Kidney (tissue), 14 donors: ENCODE measurements around the gene CST6. TPM values are rescaled to one million over a fixed set of nuclear protein-coding genes. Genes with fewer than 3 reads are reported as not detected.
"Not testable (repeated sequence)": the region's sequence is repeated elsewhere in the genome, so short reads cannot be mapped to it uniquely, and the experiment has no call there.

Source experiments
- DNase-seq, 5 donors: peaks; one replicate each; pipeline ENCODE4 v3.0.0-alpha.2; 2013 to 2020
- FAIRE-seq: peaks from 2 replicates; lab custom pipeline; 2012; peaks lifted over from hg19 to GRCh38; lab: Jason Lieb, UNC
- H3K27ac ChIP-seq, 2 donors: one replicate each; pipeline ENCODE4 v1.7.0; 2013; ENCODE audit warnings: low read depth in 2 of 2, low read length in 2 of 2, inconsistent platforms in 1 of 2
- H3K27me3 ChIP-seq: one replicate; pipeline ENCODE4 v1.7.1; 2013; ENCODE audit warnings: low read length, inconsistent platforms; ENCODE audit not compliant: control insufficient read depth, insufficient read depth
- H3K36me3 ChIP-seq, 3 donors: one replicate each; pipeline versions ENCODE4 v1.7.0 to v1.7.1; 2013; ENCODE audit warnings: low read length in 3 of 3, control low read depth in 1 of 3, inconsistent platforms in 1 of 3; ENCODE audit not compliant: insufficient read depth in 3 of 3, control insufficient read depth in 2 of 3
- H3K4me1 ChIP-seq, 3 donors: one replicate each; pipeline versions ENCODE4 v1.7.0 to v1.7.1; 2013; ENCODE audit warnings: low read length in 3 of 3, inconsistent platforms in 1 of 3, low read depth in 1 of 3; ENCODE audit not compliant: control insufficient read depth in 2 of 3, insufficient read depth in 2 of 3
- H3K4me3 ChIP-seq, 3 donors: one replicate each; pipeline versions ENCODE4 v1.7.0 to v1.8.1; 2013; ENCODE audit warnings: low read length in 3 of 3, control low read depth in 1 of 3, inconsistent platforms in 1 of 3
- H3K9ac ChIP-seq, 3 donors: one replicate each; pipeline versions ENCODE4 v1.7.0 to v1.7.1; 2013; ENCODE audit warnings: low read length in 3 of 3, control low read depth in 1 of 3, inconsistent platforms in 1 of 3
- H3K9me3 ChIP-seq, 3 donors: one replicate each; pipeline versions ENCODE4 v1.7.0 to v1.7.1; 2013; ENCODE audit warnings: low read length in 3 of 3, control low read depth in 1 of 3, inconsistent platforms in 1 of 3; ENCODE audit not compliant: control insufficient read depth in 2 of 3, insufficient read depth in 1 of 3
- CTCF ChIP-seq: IDR thresholded peaks from 3 replicates; pipeline ENCODE4 v1.5.1; 2012; ENCODE audit warnings: mild to moderate bottlenecking, moderate library complexity, borderline replicate concordance; ENCODE audit not compliant: insufficient read depth; ENCODE audit errors: extremely low read depth
- intact Hi-C: fragments of 100-400 bp; cut with DNase I; formaldehyde crosslinking; loops from one replicate; pipeline ENCODE4 v1.11.1; 2022
- polyA plus RNA-seq: library from polyadenylated mRNA; stranded (reverse); fragments of 350-450 nt; fragmentation: Illumina TruSeq; extraction: RNeasy Lipid Tissue Mini Kit (QIAGEN cat#74804); gene quantifications from one replicate; pipeline ENCODE4 v1.2.3, GENCODE V29; 2014; ENCODE audit warnings: low read depth, low replicate concordance; ENCODE audit not compliant: insufficient read depth
- total RNA-seq: library from RNA; stranded (reverse); fragmentation: NEBNext Ultra II Directional; extraction: Animal tissue kit (Norgen Biotek cat#: 25700); gene quantifications from one replicate; pipeline ENCODE4 v1.2.1, GENCODE V29; 2021
- donor health status: control.
- donor health status: control.
- donor health status: control.
- donor health status: control.
- donor health status: control.
- donor health status: DM: yes; HTN: yes; CAD: no.
- donor health status: Normal renal cell carcinoma (clear cell type).

The CST6 gene
- total and polyA plus RNA-seq, 2 donors from 2014 or later, result 1.2 to 5.9 TPM

GRCh38 chr11:66007201-66007634 lies 4.6 kb upstream of the CST6 start:
- Histone ChIP-seq H3K4me3 (no peak overlapping the region), H3K9me3 (no peaks in the 10 kb centered on the region), H3K36me3 (peaks cover 0 to 7% (median 3%) of the 10 kb centered on the region in 3 donors), H3K27me3 (peaks cover 7% of the 10 kb centered on the region), H3K9ac (no peak overlapping the region), H3K4me1 (peaks cover 0 to 6% (median 0%) of the 10 kb centered on the region in 3 donors), H3K27ac (no peak overlapping the region)
- no peak for TF ChIP-seq CTCF
- FAIRE-seq (no peak), DNase-seq (no peak)
- intact Hi-C loops, result no loop called here

GRCh38 chr11:66008095-66008467 lies 3.7 kb upstream of the CST6 start:
- intact Hi-C loops, result no loop called here
- no peak overlapping the region for H3K4me3 ChIP-seq
- TF ChIP-seq CTCF, result no peak
- H3K4me1 ChIP-seq, result peaks cover 0 to 5% (median 0%) of the 10 kb centered on the region in 3 donors
- H3K9ac ChIP-seq, result no peak overlapping the region
- DNase-seq (no peak), FAIRE-seq (no peak)
- peaks cover 0 to 7% (median 3%) of the 10 kb centered on the region in 3 donors for H3K36me3 ChIP-seq
- H3K9me3 ChIP-seq, result no peaks in the 10 kb centered on the region
- no peak overlapping the region for H3K27ac ChIP-seq
- H3K27me3 ChIP-seq, result peaks cover 9% of the 10 kb centered on the region

GRCh38 chr11:66008468-66009101 lies 3.2 kb upstream of the CST6 start:
- H3K36me3 ChIP-seq, result peaks cover 0 to 7% (median 3%) of the 10 kb centered on the region in 3 donors
- FAIRE-seq (no peak), DNase-seq (peak in 3 of 5 donors; percentile 28 to 62 (median 47))
- H3K27me3 ChIP-seq, result peaks cover 9% of the 10 kb centered on the region
- intact Hi-C loops, result no loop called here
- TF ChIP-seq CTCF, result no peak
- H3K27ac ChIP-seq, result no peak overlapping the region
- peaks cover 0 to under 1% (median 0%) of the 10 kb centered on the region in 3 donors for H3K4me1 ChIP-seq
- no peak overlapping the region for H3K4me3 ChIP-seq
- no peak overlapping the region for H3K9ac ChIP-seq
- H3K9me3 ChIP-seq, result no peaks in the 10 kb centered on the region

GRCh38 chr11:66010036-66010435 lies 1.8 kb upstream of the CST6 start:
- DNase-seq, FAIRE-seq, H3K4me3 ChIP-seq, H3K4me1 ChIP-seq, H3K9me3 ChIP-seq, H3K36me3 ChIP-seq, intact Hi-C loops, H3K9ac ChIP-seq, H3K27me3 ChIP-seq, H3K27ac ChIP-seq: not testable (repeated sequence)
